NCI-H524 treated with DMSO at 0.1 percent for 48 hours (cell line): ENCODE data around the gene CRADD.
"Not testable (repeated sequence)": the region's sequence is repeated elsewhere in the genome, so short reads cannot be mapped to it uniquely, and the experiment has no call there.

Experiments used
- DNase-seq: peaks from one replicate; lab custom pipeline; 2025; lab: John Stamatoyannopoulos, UW

Gene CRADD

DNA sequence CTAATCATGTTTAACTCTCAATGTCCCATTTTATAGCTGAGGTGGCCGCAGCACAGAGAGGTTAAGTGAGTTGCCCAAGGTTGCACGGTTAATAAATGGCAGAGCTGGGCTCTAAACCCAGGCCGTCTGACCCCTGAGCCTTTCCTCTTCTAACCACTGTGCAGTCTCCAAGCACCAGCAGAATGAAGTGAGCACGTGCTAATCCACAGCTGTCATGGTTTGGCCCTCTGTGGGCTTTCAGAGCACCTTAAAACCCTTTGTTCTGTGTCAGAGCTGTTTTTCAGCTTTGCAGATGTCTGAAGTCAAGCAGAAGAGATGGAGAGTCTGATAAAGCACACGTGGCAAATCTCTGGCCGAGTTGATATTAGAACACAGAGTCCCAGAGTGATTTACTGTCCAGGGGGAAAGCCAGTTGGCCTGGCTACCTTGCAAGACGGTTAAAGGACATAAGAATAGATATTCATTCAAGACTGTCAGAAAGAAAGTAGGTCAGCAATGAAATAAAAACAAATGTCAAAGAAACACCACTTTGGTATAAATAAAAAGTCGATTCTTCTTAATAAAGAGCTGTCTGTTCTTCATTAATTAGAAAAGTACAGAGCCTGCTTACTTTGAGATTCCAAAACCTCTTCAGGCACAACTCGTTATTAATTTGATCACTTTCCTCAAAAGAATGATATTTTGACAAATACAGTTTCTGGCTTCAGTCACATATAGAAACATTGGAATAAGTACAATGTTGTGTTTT is 107.3 kb downstream of the CRADD start:
- DNase-seq: peak; percentile 47

DNA sequence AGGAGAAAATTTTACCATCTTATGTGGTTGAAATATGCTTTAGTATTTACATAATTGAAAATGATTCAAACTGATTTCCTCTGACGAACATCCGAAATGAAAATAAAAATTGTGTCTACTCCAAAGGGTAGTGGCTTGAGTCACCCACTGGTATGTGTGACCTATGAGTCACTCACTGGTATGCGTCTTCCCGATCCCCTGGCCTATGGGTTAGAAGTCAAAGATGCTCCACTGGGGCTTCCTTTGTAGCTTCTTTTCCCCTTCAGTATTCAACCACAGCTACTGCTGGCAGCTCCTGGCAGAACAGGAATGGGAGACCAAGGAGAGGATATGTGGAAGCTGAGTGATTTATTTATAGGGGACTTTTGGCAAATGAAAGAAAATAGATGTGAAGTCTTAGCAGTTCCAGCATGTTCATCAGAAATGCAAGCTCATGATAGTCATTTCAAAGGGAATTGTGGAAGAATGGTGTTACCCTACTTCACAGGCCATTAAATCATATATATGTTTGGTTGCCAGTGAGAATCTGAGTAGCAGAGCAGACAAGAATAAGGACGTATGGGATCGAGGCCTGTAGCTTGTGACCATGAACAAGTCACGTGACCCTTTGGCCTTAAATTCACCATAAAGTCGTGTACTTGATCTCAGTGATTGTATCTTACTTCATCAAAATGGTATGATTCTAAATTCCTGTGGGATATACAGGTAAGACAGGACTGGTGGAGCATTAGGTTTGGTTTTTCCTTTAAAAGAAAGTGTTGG is 108.3 kb downstream of the CRADD start:
- no peak for DNase-seq

DNA sequence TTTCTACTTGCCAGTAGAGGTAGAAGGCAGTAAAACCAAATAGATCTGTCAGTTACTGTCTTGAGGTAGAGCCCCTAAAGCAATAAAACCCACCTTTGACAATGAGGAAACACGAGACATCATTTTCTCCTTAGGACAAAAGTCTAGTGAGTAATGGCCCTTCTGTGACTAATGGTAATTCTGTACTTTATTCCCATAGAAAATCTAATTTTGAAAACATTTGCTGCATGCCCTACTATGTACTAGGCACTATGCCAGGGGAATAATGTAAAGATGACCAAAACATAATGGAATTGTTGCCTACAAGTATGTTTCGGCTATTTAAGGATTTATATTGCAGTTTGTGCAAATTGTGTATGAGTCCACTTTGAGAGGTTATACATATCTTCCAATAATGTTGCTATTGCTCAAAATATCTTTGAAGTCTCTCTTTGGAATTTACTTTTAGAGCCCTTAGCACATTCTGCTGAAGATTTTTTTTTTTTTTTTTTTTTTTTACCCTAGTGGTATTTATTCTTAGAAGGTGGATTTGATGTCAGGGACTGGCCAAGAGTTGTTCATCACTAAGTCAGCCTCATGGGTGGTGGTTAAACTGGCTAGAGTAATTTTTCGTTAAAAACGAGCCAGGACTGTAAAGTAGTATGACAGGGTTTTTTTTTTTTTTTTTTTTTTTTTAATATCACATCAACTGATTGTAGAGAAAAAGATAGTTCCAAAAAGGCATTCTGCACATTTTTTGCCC is 109.7 kb downstream of the CRADD start:
- no peak for DNase-seq

GRCh38 chr12:93788853-93789252 is 111.7 kb downstream of the CRADD start:
- no peak for DNase-seq

DNA sequence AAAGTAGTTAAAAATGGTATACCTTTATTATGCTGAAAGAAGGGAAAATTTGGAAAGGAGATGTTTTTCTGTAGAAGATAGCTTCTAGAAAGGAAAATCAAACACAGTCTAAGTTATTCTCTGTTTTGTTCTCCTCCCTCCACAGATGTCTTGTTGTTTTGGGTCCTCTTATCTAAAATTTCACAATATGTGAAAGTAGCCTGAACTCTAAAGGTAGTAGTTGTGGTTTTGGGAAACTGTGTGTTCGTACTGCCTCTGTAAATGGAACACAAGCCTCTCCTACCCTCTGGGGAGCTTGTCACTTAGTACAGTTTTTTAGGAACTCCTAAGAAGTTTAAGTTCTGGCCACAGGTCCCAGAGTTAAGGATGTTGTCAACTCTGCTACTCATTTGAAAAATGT is 112.6 kb downstream of the CRADD start:
- DNase-seq: no peak

DNA sequence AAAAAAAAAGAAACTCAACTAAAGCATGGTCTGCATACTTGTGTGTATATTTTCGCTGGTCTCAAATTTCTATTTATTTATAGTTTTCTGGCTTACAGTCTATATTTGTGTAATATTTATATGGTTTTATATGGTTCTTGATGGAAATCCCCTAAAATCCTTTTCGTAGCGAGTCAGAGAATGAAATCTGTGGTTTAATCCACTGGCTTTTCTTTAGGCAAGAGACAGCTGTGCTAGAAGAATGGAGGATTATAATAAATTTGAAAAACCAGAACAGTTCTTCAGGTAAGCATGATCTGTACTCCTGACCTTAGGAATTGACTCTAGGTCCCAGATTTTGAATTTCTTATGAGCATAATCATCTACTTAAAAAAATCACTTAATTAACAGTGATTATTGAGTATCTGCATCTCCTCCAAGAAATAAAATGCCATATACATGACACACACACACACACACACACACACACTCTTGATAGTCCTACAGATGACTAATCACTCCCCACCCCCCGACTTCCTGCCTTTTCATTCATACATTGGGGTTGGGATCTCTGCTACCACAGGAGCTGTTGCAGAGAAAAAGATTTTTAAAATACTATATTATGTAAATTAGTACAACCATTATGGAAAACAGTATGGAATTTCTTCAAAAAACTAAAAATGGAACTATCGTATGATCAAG is 113.4 kb downstream of the CRADD start:
- DNase-seq: no peak

DNA sequence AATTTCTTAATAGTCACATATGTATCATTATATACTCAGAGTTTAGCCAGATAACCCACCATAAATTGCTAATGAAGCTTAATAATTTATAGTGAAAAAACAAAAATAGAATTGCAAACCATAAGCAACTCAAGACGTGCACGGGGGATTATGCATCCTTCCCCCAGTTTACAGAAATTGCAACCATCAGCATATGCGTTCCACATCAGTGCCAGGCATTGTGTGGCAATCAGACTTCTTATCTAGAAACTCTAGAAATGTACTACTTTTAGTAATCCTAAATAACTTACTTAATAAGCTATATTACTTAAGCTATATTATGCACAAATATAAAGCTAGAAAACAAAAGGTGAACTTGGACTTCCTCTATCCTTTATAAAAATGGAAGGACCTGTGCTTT is 115.8 kb downstream of the CRADD start:
- DNase-seq: no peak

DNA sequence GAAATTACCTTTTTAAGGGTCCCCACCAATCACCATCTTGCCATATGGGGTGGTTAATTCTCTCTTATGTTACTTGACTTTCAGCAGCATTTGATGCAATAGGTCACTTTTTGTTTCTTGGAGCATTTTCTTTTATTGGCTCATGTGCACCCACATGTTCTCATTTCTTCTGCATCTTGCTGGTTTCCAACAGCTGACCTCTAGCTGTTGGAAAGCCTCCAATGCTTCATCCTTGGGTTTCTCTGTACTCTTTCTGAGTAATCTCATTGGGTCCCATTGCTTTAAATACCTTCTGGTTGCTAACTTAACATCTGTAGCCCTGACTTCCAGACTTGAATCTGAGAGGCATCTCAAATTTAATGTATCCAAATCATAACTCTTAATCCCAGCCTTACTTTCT is 116.8 kb downstream of the CRADD start:
- no peak for DNase-seq

- DNase-seq: no peak
These were observed 117.6 kb downstream of the CRADD start for GRCh38 chr12:93794738-93795137.

- DNase-seq: no peak
These were observed 118.2 kb downstream of the CRADD start for GRCh38 chr12:93795352-93795751.

DNA sequence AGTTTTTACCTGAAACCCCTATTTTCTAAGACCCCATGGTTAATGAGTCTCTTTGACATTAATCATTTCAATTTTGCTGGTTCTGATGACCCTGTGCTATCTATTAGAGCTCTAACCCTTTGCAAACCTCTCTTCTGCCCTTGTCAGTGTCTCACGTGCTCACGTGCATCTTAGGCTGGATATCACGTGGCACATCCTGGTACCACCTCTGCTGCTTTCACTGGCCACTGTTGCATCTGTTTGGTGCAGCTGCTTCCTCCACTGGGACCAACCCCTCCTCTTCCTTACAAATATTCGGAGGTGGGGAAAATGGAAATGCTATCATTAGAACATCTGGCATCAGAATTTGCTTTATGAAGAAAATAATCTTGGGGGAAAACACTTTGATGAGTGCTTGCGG is 119.6 kb downstream of the CRADD start:
- no peak for DNase-seq

GRCh38 chr12:93798279-93799151 is 121.3 kb downstream of the CRADD start:
- DNase-seq: no peak

DNA sequence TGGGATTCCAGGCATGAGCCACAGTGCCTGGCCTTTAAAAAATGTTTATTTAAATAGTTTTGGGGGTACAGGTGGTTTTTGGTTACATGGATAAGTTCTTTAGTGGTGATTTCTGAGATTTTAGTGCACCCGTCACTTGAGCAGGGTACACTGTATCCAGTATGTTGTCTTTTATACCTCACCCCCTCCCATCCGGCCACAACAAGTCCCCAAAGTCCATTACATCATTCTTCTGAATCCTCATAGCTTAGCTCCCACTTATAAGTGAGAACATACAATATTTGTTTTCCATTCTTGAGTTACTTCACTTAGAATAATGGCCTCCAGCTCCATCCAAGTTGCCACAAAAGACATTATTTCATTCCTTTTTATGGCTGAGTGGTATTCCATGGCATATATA is 124.5 kb downstream of the CRADD start:
- DNase-seq: not testable (repeated sequence)

- DNase-seq: no peak
These were observed 125.1 kb downstream of the CRADD start for GRCh38 chr12:93802293-93802692.

DNA sequence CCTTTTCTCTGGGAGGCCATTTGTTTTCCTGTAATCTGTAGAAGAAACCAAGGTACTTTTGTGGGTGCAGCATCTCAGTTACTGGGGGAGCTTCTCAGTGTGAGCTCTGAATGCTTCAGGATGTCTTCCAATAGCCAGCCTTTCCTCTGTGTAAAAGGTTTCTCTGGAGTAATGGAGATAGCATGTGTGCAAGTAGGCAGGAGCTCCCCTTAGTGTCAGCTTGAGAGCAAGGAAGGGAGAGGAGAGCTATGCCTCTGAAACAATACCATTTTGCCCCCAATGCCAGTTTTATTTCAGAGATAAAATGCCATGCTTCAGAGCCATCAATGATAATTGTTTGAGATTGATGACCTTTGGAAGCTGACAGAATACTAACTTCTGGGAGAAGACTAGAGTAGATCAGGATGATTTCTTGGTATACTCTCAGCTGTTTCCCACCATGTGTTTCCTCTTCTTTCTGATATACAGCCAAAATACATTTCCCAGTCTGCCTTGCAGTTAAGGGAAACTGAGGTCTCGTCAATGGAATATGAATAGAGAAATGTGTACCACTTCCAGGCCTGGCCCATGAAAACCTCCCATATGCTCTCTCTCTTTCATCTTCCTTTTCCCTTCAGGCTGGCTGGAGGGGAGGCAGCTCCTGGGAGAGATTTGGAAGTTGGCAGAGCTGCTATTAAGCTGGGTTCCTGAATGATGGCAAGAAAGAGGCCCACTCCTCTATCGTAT is 125.7 kb downstream of the CRADD start:
- no peak for DNase-seq

GRCh38 chr12:93803424-93803807 is 126.2 kb downstream of the CRADD start:
- no peak for DNase-seq

DNA sequence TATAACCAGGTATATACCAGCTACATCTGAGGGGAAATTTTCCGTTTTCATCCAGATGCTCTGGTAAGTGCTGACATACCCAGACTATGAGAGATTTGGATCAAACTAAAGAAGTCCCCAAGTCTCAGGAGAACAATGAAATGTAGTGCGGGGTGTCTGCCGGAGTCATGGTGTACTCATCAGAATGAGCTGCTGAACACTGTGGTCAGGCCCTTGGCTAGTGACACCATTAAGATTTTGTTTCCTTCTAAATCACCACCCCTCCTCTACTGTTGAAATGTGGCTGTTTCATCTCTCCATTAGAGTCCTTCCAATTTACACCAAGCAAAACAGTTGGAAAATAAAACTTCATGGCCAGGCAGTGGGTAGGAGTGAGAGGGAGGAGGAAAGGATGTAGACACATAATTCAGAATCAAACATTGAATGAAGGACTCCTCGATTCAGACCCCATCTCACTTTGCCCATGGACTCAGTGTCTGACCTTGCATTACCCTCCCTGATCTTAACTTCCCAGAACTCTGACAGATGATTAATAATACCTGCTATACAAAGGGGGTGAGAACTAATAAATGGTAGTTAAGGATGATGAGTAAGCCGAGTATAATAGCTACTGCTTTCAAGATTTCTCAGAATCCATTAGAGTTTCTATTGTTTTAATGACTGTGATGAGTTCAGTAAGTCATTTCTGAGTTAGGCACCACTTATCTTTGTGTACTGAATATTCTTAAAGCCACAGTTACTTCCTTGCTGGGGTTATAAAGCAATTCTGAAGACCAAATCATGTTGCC is 127.4 kb downstream of the CRADD start:
- DNase-seq: no peak

GRCh38 chr12:93805736-93806141 is 128.6 kb downstream of the CRADD start:
- no peak for DNase-seq

- DNase-seq: no peak
These were observed 130.2 kb downstream of the CRADD start for GRCh38 chr12:93807354-93807753.
